ENCODE data around the gene RGSL1.

The RGSL1 gene

DNA sequence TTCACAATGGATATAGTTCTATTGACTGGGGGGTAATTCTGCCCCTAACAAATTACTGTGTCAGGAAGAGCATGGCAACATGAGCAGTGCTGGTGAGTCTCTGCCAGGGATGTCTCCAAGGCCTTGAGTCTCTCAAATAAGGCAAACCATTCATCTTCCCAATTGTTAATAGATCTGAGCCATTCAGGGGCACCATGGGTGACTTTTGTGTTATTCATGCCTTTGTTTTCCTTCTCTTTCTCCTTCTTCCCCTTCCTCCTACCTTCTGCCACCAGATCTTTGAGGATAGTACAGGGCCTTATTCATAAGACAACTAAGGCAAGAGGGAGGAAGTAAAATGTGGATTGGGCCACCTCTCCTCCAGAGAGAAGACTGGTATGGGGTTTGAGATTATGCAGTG lies at the start of gene RGSL1:
Gene RGSL1, plus strand, starts transcription at position 60 of the 400 bp plus-strand sequence. Its CDS starts 20 bp downstream, at position 80.
- DNase-seq: no peak

DNA sequence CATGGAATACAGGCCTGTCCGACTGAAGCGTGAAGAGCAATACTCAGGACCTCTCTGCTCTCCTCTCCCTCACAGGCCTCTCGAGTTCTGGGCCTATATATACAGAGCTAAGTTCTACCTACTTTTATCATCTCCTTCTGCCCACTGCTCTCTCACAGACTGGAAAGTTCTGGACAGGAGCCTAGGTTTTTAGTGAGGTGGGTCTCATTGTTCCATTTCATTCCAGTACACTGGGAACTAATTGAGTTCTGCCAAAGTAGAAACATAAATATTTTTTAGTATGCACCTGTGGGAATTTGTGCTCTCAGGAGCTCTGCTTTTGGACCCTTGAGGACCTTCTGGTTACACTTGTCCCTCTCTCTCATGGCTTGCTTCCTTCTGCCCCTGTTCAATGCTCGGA lies 49.4 kb upstream of the RGSL1 start, which contains the start of gene TEDDM1:
Gene TEDDM1, minus strand, starts transcription at position 101 of the 400 bp plus-strand sequence. CDS start 182 bp downstream, outside the sequence.
- DNase-seq: no peak

DNA sequence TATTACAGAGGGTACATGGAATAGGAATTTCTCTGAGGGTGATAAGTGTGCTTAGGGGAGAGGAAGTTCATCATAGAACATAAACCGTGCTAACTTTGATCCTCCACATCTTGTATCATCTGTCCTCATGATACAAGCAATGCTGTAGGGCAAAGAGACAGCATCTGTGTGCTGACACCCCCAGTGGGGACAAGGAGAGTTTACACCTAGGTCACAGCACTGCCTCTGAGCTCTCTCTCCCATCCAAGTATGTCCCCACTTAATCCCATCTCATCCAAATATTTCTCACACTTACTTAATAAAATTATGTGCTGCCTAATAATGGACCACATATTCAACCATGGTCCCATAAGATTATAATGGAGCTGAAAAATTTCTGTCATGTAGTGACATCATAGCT lies 45.2 kb upstream of the RGSL1 start:
- DNase-seq: no peak

DNA sequence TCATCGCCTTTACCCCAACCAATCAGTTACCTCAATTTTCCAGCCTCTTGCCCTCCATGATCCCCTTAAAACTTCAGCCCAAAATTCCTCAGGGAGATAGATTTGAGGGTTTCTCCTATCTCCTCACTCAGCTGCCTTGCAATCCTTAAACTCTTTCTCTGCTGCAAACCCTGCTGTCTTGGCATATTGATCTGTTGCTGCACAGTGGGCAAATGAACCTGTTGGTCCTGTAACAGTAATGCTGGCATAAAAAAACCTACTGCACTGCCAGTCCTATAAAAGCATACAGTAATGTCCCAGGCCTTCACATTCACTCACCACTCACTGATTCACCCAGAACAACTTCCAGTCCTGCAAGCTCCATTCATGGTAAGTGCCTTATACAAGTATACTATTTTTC lies 44.4 kb upstream of the RGSL1 start:
- no peak for DNase-seq

DNA sequence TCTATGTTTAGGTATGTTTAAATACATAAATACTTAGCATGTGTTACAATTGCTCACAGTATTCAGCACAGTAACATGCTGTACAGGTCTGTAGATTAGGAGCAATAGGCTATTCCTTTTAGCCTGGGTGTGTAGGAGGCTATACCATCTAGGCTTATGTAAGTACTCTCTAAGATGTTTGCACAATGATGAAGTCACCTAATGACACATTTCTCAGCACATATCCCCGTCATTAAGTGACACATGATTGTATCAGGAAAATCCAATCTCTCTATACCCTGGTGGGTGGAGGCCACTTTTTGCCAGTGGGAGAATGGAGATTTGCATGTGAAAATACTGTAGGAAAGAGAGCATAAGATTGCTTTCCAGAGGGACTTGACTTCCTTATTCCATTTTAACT lies 43.9 kb upstream of the RGSL1 start:
- DNase-seq: no peak

DNA sequence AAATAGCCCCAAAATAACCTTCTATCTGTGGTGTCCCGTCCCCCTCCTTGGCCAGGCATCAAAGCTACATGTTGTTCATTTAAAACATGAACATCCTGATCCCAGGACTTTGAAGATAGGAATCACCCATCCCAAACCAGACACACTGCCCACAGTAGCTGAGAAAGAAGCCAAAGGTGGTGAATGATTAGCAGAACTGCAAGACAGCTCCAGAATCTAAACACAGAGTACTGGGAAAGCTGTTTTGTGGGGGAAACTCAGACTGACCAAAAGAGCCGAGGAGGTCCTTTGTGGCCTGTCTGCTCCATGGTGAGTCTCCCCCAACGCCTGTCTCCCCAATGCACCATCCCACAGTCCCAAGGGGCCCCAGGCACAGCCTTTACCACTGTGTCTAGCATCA lies 42.2 kb upstream of the RGSL1 start:
- DNase-seq: no peak

DNA sequence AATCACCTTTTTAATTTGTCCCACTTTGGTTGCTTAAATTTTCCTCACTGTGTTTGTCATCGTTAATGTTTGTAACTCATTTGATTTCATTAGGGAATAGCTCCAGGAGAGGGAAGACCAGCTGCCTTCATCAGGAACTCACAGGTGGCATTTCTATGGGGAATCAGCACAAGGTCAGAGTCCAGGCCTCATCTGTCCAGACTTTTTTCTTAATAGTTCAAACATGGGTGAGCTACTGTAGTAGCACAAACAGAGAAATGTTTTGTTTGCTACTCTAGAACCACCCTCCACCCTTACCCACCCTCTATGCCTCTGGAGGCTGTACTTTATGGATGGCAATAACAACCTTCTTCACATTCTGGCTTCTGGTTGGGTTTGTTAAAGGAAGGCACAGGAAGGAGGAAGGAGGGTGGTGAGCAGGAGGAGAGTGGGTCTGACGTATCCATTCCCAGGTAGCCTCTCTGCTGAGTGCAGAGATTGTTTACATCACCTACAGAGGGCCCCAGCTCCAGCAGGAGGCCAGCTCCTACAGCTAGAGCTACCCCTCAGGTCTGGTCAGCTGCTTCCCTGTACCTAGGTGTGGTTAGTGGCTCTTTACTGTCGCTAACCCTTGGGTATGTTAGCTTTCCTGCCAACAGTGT lies 41.4 kb upstream of the RGSL1 start:
- no peak for DNase-seq

DNA sequence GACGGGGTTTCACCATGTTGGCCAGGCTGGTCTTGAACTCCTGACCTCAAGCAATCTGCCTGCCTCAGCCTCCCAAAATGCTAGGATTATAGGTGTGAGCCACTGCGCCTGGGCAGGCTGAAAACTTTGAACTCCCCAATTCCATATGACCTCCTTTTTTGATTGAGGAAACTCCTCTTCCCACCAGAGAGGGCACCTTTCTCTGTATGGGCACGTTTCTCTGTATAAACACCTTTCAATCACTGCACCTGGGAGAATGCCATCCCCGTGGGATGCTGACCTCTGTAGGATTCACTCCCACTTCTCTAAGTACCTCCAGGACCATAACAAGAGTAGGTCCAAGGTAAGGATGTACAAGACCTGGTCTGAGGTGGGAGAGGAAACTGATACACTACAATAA lies 39.8 kb upstream of the RGSL1 start:
- no peak for DNase-seq

DNA sequence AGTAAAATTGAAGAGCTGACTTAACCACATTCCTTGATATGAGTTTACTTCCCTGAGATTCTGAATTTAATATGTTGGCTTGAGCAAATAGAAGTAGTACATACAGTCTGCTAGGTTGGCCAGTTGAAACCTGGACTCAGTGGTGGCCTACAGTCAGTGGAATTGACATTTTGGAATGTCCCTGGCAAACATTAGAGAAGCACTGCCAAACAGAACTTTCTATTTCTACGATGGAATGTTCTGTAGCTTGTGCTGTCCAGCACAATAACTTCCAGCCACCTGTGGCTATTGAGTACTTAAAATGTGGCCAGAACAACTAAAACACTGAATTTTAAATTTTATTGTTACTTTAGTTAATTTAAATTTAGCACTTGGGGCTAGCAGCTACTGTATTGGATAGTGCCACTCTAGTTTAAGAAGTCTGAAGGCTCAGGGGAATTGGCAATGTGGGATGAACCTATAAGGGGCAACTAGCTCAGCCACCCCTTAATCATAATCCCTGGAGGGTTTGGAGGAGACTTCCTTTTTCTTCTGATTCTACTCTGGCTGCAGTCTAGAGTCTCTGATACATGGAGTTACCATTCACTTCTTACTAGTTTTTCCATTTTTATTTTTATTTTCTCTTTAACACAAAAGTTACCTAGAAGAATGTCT lies 39.2 kb upstream of the RGSL1 start:
- DNase-seq: no peak

DNA sequence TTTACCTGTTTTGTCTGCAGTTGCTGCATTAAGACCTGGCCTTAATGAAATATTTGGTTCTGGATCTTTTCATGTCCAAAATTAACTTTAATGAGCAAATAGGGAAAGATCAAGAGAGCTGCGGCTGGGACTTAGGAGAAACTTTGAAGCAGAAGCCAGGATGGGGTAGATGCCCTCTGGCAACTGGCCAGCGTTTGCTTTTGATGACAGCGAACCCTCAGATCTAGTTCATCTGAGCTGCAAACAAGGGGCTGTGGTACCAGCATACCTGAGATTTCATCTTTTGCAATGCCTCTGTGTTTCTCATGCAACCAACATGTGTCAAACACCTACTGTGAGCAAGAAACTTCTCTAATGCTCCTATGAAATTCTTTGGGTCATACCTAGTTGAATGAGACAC lies 36.5 kb upstream of the RGSL1 start:
- DNase-seq: no peak

DNA sequence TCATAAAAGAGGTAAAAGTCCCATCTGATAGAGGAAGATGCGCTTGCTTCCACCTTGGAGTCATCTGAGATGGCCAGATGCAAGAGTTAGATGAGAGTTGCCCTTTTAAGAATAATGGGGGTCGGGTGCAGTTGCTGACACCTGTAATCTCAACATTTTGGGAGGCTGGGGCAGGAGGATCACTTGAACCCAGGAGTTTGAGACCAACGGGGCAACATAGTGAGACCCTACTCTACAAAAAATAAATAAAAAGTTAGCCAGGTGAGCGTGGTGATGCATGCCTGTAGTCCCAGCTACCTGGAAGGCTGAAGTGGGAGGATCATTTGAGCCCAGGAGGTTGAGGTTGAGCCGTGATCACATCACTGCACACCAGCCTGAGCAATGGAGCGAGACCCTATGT lies 36.0 kb upstream of the RGSL1 start:
- DNase-seq: no peak

DNA sequence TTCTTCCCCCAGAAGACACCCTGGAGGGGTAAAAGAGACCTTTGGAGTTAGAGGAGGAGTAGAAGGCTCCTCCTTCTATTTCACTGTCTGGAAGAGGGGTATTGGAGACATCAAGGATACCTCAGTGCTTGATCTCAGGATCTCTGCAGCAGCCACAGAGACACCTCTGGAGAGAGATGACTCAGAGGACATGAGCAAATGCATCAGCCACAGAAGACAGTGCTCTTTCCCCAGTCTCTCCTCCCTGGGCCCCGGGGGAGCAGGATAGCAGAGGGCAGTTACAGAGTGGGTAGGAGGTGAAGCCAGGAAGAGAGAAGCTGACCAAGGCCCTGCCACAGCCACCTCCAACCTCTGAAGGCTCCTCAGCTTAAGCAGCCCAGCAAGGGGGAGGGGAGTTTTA lies 34.2 kb upstream of the RGSL1 start:
- DNase-seq: no peak

DNA sequence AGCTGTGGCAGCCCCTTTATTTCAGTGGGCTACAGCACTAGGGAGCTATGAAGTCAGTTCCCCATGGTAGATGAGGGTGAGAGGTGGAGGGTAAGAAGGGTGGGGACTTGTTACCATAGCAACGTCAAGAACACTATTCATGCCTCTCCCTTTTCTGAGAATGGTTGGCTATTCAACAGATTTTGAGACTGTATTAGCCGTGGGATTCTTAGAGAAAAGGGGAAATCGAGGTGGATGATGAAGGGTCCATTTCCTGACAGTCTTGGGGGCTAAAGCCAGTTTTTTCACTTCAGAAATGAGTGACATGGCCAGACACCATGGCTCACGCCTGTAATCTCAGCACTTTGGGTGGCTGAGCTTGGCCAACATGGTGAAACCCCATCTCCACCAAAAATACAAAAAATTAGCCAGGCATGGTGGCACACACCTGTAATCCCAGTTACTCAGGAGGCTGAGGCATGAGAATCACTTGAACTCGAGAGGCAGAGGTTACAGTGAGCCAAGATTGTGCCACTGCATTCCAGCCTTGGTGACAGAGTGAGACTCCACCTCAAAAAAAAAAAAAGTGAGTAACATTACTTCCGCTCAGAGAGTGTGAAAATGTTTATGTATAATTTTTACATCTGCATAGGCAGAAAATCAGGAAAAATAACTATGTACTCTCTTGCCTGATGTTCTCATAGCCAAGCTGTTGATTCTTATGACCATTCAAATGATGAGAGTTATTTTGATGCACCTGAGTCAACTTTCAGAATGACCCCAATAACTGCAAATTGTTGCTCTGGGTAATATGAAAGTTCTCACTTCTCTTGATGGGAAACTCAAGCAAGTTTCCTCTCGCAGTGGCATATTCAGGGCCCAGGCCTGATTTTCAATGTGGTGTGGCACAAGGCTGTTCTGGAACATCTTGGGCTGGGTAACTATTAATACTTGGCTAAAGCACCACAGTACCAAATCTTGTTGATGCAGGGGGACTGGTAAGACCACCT lies 23.2 kb upstream of the RGSL1 start:
- DNase-seq: no peak

DNA sequence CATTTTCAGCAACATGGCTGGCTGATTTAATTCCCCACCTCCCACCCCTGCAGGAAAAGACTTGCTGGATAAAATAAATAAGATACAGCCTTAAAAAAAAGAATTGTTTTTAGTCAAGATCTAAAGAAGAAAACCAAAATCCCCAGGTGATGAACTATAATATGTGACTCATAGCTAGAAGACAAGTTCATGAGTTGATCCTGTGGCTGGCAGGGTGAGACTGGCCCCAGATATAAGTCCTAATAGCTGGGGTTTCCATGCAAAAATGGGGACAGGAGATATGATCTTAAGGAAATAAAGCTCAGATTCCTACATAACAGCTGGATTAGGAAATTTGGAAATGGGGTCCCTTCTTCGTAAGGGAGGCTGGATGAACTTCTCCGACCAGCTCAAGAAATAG lies 21.9 kb upstream of the RGSL1 start:
- DNase-seq: no peak

DNA sequence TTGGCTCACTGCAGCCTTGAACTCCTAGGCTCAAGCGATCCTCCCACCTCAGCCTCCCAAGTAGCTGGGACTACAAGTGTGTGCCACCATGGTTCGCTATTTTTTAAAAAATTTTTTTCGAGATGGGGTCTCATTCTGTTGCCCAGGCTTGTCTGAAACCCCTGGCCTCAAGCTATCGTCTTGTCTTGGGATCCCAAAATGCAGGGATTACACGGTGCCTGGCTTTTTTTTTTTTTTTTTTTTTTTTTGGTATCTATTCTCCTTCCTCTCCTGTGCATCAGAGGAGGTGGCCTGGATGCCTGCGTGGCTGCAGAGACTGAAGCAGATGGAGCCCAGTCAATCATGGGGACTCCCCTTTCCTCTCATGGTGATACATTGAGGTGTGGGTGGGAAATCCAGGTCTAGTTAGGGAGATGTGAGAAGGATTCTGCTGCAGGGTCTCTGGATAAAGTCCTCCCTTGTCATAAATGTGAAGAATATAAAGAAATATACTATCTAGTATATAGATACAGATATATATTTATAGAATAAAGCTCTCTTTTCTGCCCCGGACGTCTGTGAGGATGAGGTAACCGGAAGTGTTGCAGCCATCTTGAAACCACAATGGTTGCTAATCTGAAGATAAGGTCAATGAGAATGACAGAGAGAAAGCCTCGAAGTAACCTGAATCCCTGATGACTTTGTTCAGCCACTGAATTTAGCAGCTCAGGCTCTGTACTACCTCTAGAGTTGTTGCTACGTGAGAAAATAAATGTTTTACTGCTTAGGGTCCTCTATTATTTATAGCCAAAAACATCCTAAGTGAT lies 19.5 kb upstream of the RGSL1 start:
- DNase-seq: peak; percentile 18

DNA sequence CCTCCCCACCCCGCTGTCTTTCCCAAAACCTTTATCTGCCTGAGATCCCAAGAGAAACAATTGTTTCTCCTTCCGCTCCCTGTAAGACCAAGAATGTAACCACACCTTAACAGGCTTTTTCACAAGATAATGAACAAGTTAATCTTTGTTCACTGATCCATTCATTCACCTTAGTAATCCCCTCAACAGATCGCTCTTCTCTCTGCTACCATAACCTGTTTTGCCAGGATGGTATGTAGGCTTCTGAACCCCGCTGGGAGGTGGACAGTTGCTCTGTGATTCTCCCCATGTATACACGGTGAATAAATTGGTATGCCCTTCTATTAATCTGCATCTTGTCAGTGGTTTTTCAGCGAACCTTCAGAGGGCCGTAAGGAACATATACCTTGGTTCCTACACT lies 18.7 kb upstream of the RGSL1 start:
- DNase-seq: no peak

DNA sequence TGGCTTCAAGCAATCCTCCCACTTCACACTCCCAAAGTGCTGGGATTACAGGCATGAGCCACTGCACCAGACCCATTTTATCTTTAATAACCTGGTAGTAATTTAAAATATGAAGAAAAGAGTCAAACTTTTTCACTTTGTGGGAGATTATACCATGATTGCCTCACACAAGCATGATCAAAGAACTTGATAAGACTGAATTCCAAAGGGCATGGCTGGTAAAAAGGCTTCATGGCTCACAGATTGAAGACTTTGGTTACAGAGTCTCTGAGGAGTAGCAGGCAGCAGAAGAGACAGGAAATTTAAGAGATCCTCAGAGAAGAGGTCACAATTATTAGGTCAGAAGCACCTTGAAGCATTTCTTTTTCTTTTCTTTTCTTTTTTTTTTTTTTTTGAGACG lies 16.4 kb upstream of the RGSL1 start:
- no peak for DNase-seq

DNA sequence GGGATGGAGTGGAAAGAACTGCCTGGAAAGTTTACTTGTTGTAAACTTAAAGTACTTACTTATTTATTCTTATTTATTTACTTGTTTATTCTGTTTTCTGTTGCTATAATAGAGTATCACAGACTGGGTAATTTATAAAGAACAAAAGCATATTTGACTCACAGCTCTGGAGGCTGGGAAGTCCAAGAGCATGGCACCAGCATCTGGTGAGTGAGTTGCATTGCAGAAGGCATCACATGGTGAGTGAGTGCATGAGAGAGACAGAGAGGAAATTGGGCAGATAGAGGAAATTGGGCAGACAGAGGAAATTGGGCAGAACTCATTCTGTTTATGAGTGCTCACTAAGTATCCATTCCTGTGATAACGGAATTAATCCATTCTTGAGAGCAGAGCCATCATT lies 11.6 kb upstream of the RGSL1 start:
- no peak for DNase-seq

DNA sequence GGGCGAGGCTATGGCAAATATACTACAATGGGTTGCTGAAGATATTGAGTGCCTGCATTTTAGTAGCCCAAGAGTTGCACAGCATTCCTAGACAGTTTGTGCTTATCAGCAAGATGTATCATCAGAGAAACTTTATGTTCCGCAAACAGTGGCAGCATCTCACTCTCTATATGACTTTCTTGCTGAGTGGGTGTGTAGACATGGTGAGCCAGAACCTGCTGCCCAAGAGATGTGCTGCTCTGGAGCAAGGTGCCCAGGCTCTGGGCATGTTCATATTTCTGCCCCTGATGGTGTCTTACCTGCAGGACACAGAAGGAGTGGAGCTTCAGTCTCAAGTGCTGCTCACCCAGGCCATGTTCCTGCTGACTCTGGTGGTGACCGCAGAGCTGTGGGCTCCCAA lies 8.2 kb upstream of the RGSL1 start:
- DNase-seq: no peak

DNA sequence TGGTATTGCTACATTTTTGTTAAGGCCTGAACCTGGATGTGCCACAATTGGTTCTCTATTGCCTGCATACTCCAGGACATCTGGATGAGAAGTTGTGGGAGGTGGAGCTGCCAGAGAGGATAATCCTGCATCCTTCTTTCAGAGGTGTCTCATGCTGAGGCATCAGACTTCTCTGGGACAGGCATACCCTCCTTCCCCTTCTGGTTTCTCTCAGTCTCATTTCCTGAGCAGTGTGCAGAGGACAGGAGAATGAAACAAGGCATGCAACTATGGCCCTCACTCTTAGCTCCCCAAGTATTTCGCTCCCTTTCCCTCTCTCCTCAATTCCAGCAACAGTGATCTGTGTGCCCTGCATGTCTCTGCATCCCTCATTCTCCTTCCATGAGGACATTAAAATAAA lies 7.6 kb upstream of the RGSL1 start:
- no peak for DNase-seq

DNA sequence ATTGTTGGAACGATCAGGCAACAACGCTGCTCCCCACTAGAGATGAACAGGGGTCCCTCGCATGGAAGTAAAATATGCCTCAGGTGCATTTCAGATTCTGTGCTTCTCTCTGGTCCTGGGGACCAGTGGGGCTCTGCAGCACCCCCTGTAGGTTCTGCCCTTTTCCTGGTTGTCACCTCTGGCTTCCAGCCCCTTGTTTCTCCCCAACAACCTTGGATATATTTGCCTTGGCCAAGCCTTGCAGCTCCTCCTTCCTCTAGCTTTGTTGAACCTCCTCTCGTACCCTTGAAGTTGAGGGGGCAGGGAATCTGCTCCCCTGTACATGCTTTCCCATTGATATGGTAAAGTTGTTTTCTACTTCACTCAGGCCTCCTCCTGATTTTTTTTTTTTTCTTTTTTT lies 5.4 kb upstream of the RGSL1 start:
- no peak for DNase-seq

DNA sequence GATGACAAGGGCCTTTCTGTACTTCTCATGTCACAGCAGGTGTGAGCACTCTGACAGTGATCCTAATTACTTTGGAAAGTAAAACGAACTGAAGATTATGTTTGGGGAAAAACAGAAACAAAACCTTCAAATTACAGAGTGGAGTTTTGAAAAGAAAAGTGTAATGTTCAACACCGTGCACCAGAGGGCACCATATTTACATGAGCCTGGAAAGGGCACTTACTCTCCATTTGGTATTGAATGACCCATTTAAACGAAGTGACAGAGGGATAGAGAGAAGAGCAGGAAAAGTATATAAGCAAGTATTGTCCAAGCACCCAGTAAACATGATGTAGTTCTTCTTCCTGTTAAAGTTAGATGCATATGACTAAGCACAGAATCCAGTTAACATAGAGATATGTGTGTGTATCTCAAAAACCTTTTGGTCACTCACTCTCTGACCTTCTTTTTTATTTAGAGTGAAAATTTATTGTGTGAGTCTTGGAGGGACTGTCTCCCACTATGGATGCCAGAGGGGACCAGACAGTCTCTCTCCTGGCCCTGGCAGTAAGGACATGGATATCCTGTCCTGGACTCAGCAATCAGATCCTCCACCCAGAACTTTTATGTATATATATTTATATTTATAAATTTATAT lies 3.8 kb upstream of the RGSL1 start:
- DNase-seq: no peak
